Prostate gland (tissue), 2 donors: Measurements from ENCODE around the gene GADD45B.

Experiments
- POLR2A ChIP-seq: fragments of 450-650 bp; IDR thresholded peaks from one replicate; pipeline ENCODE4 v1.6.1; 2016; ENCODE audit warnings: antibody characterized with exemption, mild to moderate bottlenecking
- POLR2AphosphoS5 ChIP-seq: sonication (generic); formaldehyde crosslinking; IDR thresholded peaks from one replicate; pipeline ENCODE4 v1.6.1; 2017; ENCODE audit warnings: antibody characterized with exemption
- TF ChIP-seq, protein P1 (sequence below), 4 experiments: fragments of 200-600 bp in 2 of 4; fragments of 450-650 bp in 2 of 4; sonication (generic) in 2 of 4; IDR thresholded peaks; 1 replicate in 3 of 4; 2 replicates in 1 of 4; pipeline ENCODE4 v1.5.1; 2016 to 2019; ENCODE audit warnings: antibody characterized with exemption in 4 of 4, mild to moderate bottlenecking in 2 of 4, moderate library complexity in 2 of 4

DNA sequence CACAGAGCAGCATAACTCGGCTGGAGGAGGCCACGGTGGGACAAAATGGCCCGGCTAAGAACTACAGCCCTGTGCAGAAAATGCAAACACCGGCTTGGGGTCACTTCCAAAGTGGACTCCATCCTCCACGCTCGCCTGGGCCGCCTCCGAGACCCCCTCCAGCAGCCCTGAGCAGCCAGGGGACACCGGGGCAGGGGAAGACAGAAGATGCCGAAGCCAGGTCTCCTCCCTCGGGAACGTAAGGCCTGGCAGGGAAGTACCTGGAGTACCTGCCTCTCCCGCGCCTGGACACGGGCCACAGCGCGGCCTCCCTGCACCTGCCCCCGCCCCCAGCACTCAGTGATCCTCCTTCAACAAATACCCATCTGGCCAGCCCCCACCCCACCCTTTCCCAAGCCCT, 24.2 kb upstream of the GADD45B start:
- no peak for TF ChIP-seq POLR2A
- TF ChIP-seq, protein P1, sequence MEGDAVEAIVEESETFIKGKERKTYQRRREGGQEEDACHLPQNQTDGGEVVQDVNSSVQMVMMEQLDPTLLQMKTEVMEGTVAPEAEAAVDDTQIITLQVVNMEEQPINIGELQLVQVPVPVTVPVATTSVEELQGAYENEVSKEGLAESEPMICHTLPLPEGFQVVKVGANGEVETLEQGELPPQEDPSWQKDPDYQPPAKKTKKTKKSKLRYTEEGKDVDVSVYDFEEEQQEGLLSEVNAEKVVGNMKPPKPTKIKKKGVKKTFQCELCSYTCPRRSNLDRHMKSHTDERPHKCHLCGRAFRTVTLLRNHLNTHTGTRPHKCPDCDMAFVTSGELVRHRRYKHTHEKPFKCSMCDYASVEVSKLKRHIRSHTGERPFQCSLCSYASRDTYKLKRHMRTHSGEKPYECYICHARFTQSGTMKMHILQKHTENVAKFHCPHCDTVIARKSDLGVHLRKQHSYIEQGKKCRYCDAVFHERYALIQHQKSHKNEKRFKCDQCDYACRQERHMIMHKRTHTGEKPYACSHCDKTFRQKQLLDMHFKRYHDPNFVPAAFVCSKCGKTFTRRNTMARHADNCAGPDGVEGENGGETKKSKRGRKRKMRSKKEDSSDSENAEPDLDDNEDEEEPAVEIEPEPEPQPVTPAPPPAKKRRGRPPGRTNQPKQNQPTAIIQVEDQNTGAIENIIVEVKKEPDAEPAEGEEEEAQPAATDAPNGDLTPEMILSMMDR (IDR thresholded peaks at IDR 0.05), result no peak
- no peak for TF ChIP-seq POLR2AphosphoS5
